GM11168 (cell line): ENCODE results near the gene PRKACB.
"Not testable (repeated sequence)": the region's sequence is repeated elsewhere in the genome, so short reads cannot be mapped to it uniquely, and the experiment has no call there.

Experiments
- in situ Hi-C: fragments of 300-500 bp; cut with MboI; formaldehyde crosslinking; loops from one replicate; pipeline ENCODE4 v1.12.0; 2022; ENCODE audit warnings: low sequenced_read_pairs; ENCODE audit not compliant: unreplicated experiment

The PRKACB gene

GRCh38 chr1:84260852-84261518 lies 116.9 kb downstream of the PRKACB start:
- in situ Hi-C loops = no loop called here

GRCh38 chr1:84264961-84265360 lies 120.9 kb downstream of the PRKACB start:
- in situ Hi-C loops = no loop called here

- in situ Hi-C loops = no loop called here
These were observed 121.8 kb downstream of the PRKACB start for GRCh38 chr1:84265867-84266266.

- in situ Hi-C loops = no loop called here
These were observed 122.7 kb downstream of the PRKACB start for GRCh38 chr1:84266748-84267147.

GRCh38 chr1:84267476-84267875 lies 123.4 kb downstream of the PRKACB start:
- in situ Hi-C loops = no loop called here

- in situ Hi-C loops = no loop called here
These were observed 124.3 kb downstream of the PRKACB start for GRCh38 chr1:84268346-84268745.

GRCh38 chr1:84269306-84269705 lies 125.2 kb downstream of the PRKACB start:
- in situ Hi-C loops = no loop called here

GRCh38 chr1:84271441-84272151 lies 127.5 kb downstream of the PRKACB start:
- in situ Hi-C loops = no loop called here

GRCh38 chr1:84272401-84272800 lies 128.3 kb downstream of the PRKACB start:
- in situ Hi-C loops = no loop called here

- in situ Hi-C loops = no loop called here
These were observed 133.4 kb downstream of the PRKACB start for GRCh38 chr1:84277343-84278059.

- in situ Hi-C loops = no loop called here
These were observed 134.8 kb downstream of the PRKACB start for GRCh38 chr1:84278905-84279304.

GRCh38 chr1:84280912-84281311 lies 136.8 kb downstream of the PRKACB start:
- in situ Hi-C loops = no loop called here

GRCh38 chr1:84282780-84283333 lies 138.8 kb downstream of the PRKACB start:
- in situ Hi-C loops = no loop called here

GRCh38 chr1:84283381-84283780 lies 139.3 kb downstream of the PRKACB start:
- in situ Hi-C loops = no loop called here

GRCh38 chr1:84286071-84286470 lies 142.0 kb downstream of the PRKACB start:
- in situ Hi-C loops = no loop called here

- in situ Hi-C loops = not testable (repeated sequence)
These were observed 143.3 kb downstream of the PRKACB start for GRCh38 chr1:84287389-84287788.
